ENCODE data around the gene MAP3K7CL. TPM values are rescaled to one million over a fixed set of nuclear protein-coding genes. Genes with fewer than 3 reads are reported as not detected.

MAP3K7CL gene
- total RNA-seq, 1 donor, result 20.7 TPM

DNA sequence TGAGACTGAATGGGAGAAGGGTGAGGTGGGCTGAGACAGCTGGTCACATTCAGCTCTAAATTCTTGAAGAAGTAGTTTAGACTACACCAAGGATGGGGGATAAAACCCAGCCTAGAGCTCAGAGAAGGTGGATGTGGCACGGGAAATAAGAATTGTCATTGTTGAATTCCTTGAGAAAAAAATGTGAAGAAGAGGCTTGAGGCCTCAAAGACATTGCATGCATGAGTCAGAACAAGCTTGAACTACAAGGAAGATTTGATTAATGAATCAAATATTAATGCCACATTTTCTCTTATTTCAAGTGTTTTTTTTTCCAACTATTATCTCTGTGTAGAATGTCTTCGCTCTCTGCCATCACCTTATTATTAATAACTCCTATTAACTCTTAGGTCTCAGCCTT lies 58.9 kb downstream of the MAP3K7CL start:
- no peak overlapping the region for H3K4me3 ChIP-seq (ENCODE audit: low read depth, low read length)
- TF ChIP-seq, protein P1, sequence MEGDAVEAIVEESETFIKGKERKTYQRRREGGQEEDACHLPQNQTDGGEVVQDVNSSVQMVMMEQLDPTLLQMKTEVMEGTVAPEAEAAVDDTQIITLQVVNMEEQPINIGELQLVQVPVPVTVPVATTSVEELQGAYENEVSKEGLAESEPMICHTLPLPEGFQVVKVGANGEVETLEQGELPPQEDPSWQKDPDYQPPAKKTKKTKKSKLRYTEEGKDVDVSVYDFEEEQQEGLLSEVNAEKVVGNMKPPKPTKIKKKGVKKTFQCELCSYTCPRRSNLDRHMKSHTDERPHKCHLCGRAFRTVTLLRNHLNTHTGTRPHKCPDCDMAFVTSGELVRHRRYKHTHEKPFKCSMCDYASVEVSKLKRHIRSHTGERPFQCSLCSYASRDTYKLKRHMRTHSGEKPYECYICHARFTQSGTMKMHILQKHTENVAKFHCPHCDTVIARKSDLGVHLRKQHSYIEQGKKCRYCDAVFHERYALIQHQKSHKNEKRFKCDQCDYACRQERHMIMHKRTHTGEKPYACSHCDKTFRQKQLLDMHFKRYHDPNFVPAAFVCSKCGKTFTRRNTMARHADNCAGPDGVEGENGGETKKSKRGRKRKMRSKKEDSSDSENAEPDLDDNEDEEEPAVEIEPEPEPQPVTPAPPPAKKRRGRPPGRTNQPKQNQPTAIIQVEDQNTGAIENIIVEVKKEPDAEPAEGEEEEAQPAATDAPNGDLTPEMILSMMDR (IDR thresholded peaks at IDR 0.05; ENCODE audit: insufficient read depth, low read depth, low read length), result no peak
- DNase-seq (ENCODE audit: low read depth), result no peak

DNA sequence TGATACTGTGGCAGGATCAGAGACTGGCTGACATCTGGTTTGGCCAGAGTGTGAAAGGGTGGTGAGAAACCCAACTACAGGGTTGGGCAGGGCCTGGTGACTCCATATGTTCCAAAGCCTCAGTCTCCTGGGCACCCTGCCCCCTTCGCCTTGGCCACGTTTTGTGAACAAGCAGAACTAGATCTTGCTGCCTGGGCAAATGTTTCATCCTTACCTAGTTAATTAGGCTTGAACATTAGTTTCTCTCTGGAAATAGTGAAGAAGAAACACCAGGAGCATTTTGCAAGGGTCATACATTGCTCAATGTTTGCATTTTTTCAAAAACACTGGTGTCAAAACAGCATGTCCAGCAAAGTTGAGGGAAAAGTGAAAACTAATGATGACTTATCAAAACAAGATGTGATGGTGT lies 60.5 kb downstream of the MAP3K7CL start:
- no peak overlapping the region for H3K4me3 ChIP-seq (ENCODE audit: low read depth, low read length)
- TF ChIP-seq, protein P1 (IDR thresholded peaks at IDR 0.05; ENCODE audit: insufficient read depth, low read depth, low read length), result no peak
- DNase-seq (ENCODE audit: low read depth), result peak; percentile 91

DNA sequence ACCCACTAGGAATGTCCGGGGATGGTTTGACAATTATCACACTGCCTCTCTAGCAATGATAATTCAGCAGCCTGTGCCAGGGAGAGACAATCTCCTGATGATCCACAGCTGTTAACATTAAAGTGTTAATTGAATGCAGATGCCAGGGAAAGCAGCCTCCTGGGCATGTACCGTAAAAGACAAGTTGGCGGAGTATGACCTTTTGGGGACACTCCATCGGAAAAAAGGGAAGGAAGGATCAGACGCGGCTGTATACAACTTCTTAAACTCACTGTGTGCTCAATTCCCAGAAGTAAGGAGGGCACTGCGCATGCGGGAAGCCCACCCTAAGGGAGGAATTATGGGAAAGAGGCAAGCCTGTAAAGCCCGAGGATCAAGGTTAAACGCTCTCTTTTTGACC lies 62.6 kb downstream of the MAP3K7CL start:
- no peak for DNase-seq (ENCODE audit: low read depth)
- TF ChIP-seq, protein P1 (IDR thresholded peaks at IDR 0.05; ENCODE audit: insufficient read depth, low read depth, low read length), result no peak
- H3K4me3 ChIP-seq (ENCODE audit: low read depth, low read length), result no peak overlapping the region

DNA sequence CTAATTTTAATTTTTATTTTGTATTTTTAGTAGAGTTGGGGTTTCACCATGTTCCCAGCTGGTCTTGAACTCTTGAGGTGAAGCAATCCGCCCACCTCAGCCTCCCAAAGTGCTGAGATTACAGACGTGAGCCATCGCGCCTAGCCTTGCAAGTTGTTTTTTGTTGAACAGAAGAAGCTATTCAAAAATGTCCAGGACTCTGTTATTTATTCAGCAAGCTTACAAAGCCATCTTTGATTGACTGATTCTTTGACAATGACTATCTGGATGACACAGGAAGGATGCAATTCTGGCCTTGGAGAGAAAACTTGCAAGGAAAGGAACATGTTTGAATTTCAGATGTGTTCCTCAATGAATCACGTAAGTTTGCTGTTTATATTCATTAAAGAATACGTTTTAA lies 63.5 kb downstream of the MAP3K7CL start:
- TF ChIP-seq, protein P1 (IDR thresholded peaks at IDR 0.05; ENCODE audit: insufficient read depth, low read depth, low read length), result no peak
- DNase-seq (ENCODE audit: low read depth), result no peak
- no peak overlapping the region for H3K4me3 ChIP-seq (ENCODE audit: low read depth, low read length)

DNA sequence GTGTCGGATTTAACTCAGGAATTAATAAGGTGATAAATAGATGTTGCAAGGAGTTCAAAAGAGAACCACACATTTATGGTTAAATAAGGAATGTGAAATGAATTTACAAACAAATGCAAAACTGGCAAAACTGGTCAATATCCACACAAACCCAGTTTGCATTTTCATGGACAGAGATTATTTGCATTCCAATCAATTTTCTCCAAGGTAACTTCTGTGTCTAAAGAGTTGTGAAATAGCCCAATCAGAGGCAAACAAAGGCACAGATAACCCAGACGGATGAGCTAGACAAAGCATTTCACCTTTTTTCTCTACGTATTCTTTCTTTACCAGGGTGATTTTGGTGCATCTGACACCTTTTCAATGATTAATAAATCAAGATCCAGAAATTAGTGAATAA lies 63.9 kb downstream of the MAP3K7CL start:
- peak overlapping the region; percentile 15 for H3K4me3 ChIP-seq (ENCODE audit: low read depth, low read length)
- TF ChIP-seq, protein P1 (IDR thresholded peaks at IDR 0.05; ENCODE audit: insufficient read depth, low read depth, low read length), result no peak
- no peak for DNase-seq (ENCODE audit: low read depth)

DNA sequence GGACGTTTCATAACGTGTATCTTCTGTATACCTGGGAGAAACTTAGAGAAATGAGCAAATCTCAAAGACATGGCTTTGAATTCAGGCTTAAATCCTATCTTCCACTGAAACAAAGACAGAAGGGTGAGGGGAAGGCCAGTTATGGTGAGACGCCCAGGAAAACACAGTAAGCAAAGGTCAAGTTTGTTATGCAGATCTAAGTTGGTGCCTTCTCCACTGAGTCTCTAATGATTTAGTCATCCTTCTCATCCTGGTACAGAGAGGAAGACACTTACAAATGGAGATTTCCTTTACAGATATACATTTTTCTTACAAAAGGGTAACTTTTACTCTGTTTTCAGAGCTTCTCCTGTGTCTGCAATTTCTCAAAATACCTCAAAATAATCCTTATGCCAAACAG lies 64.4 kb downstream of the MAP3K7CL start:
- TF ChIP-seq, protein P1 (IDR thresholded peaks at IDR 0.05; ENCODE audit: insufficient read depth, low read depth, low read length), result no peak
- peak; percentile 52 for DNase-seq (ENCODE audit: low read depth)
- H3K4me3 ChIP-seq (ENCODE audit: low read depth, low read length), result no peak overlapping the region

DNA sequence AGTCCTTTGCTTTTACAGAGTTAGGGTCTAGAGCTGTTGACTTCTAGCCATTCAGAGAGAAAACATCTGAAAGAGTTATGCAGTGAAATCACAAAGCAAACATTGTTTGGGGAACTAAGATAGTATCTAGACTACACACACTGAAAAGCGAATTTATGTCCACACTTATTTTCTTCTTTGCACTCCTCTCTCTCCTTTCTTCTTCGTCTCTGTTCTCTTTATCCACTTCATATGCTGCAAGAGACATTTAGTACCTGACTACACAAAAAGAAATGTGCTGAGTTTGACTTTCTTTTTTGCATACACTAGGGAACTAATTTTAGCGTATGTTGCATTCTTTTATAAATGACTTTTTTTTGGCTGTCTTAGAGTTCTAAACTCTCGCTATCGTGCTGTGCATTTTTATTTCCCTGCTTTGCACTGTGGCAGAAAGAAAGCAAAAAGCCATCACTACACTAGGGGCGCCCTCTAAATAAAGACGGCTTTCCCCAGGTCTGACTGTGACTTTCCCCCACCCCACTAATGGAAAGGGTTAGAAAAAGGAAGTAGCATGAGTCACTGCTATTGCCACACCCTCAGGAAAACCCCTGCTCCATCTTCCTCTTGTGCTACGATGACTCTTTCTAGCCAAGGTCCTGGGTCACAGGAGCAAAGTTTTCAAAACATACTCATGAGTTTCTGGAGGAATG lies 65.7 kb downstream of the MAP3K7CL start:
- TF ChIP-seq, protein P1 (IDR thresholded peaks at IDR 0.05; ENCODE audit: insufficient read depth, low read depth, low read length), result peak; percentile 50
- peak overlapping the region; percentile 34 for H3K4me3 ChIP-seq (ENCODE audit: low read depth, low read length)
- DNase-seq (ENCODE audit: low read depth), result peak; percentile 93

Measured in fibroblast of villous mesenchyme (primary cell).